ENCODE results near the gene ZNF217. TPM values are rescaled to one million over a fixed set of nuclear protein-coding genes. Genes with fewer than 3 reads are reported as not detected.
"Not testable (repeated sequence)": the region's sequence is repeated elsewhere in the genome, so short reads cannot be mapped to it uniquely, and the experiment has no call there.

The ZNF217 gene
- total RNA-seq, 2 donors from 2014 or later, result 18.4 to 22.7 TPM

GRCh38 chr20:53576195-53576580 lies 17.5 kb downstream of the ZNF217 start:
- intact Hi-C loops (cut with DNase I), result loop anchor here (5.0 to 10.0 kb wide), 4 partner anchors 296 to 479 kb away; no protein-coding TSS in a partner anchor
- DNase-seq (ENCODE audit: low spot score), result peak; percentile 74

- DNase-seq (ENCODE audit: low spot score), result peak; percentile 43
These were observed 18.0 kb downstream of the ZNF217 start for GRCh38 chr20:53575481-53576194.

GRCh38 chr20:53574819-53575218 lies 18.8 kb downstream of the ZNF217 start:
- intact Hi-C loops (cut with DNase I), result loop anchor here (5.0 to 10.0 kb wide), 4 partner anchors 297 to 480 kb away; no protein-coding TSS in a partner anchor
- no peak for DNase-seq (ENCODE audit: low spot score)

More at GRCh38 chr20:53575481-53576194, 18.0 kb downstream of the ZNF217 start:
- intact Hi-C loops (cut with DNase I), result loop anchor here (5.0 to 10.0 kb wide), 4 partner anchors 297 to 479 kb away; no protein-coding TSS in a partner anchor

GRCh38 chr20:53574259-53574789 lies 19.3 kb downstream of the ZNF217 start:
- intact Hi-C loops (cut with DNase I), result loop anchor here in 1 of 2 donors (10.0 kb wide), 1 partner anchor 480 kb away; no protein-coding TSS in a partner anchor
- no peak for DNase-seq (ENCODE audit: low spot score)

- peak; percentile 29 for DNase-seq (ENCODE audit: low spot score)
- intact Hi-C loops (cut with DNase I), result loop anchor here in 1 of 2 donors (10.0 kb wide), 1 partner anchor 483 kb away; no protein-coding TSS in a partner anchor
These were observed 21.9 kb downstream of the ZNF217 start for GRCh38 chr20:53571555-53572286.

GRCh38 chr20:53570446-53571276 lies 23.0 kb downstream of the ZNF217 start:
- intact Hi-C loops (cut with DNase I), result loop anchor here in 1 of 2 donors (10.0 kb wide), 1 partner anchor 484 kb away; no protein-coding TSS in a partner anchor
- DNase-seq (ENCODE audit: low spot score), result no peak

- no peak for DNase-seq (ENCODE audit: low spot score)
- intact Hi-C loops (cut with DNase I), result loop anchor here in 1 of 2 donors (10.0 kb wide), 1 partner anchor 485 kb away; no protein-coding TSS in a partner anchor
These were observed 23.9 kb downstream of the ZNF217 start for GRCh38 chr20:53569606-53570307.

- DNase-seq (ENCODE audit: low spot score), result no peak
- intact Hi-C loops (cut with DNase I), result no loop called here
These were observed 24.6 kb downstream of the ZNF217 start for GRCh38 chr20:53569005-53569404.

GRCh38 chr20:53568351-53568750 lies 25.3 kb downstream of the ZNF217 start:
- DNase-seq (ENCODE audit: low spot score), result no peak
- intact Hi-C loops (cut with DNase I), result no loop called here

- no peak for DNase-seq (ENCODE audit: low spot score)
- intact Hi-C loops (cut with DNase I), result no loop called here
These were observed 26.2 kb downstream of the ZNF217 start for GRCh38 chr20:53567379-53567917.

- intact Hi-C loops (cut with DNase I); DNase-seq (ENCODE audit: low spot score): not testable (repeated sequence)
These were observed 27.0 kb downstream of the ZNF217 start for GRCh38 chr20:53566623-53567022.

GRCh38 chr20:53565254-53565653 lies 28.4 kb downstream of the ZNF217 start:
- no peak for DNase-seq (ENCODE audit: low spot score)

GRCh38 chr20:53562104-53562764 lies 31.4 kb downstream of the ZNF217 start:
- DNase-seq (ENCODE audit: low spot score); intact Hi-C loops (cut with DNase I): not testable (repeated sequence)

More at GRCh38 chr20:53565254-53565653, 28.4 kb downstream of the ZNF217 start:
- intact Hi-C loops (cut with DNase I), result no loop called here

GRCh38 chr20:53561505-53561904 lies 32.1 kb downstream of the ZNF217 start:
- DNase-seq (ENCODE audit: low spot score), result no peak
- intact Hi-C loops (cut with DNase I), result no loop called here

- no peak for DNase-seq (ENCODE audit: low spot score)
- intact Hi-C loops (cut with DNase I), result no loop called here
These were observed 33.8 kb downstream of the ZNF217 start for GRCh38 chr20:53559816-53560215.

GRCh38 chr20:53557130-53557529 lies 36.5 kb downstream of the ZNF217 start:
- intact Hi-C loops (cut with DNase I), result no loop called here
- peak; percentile 7 for DNase-seq (ENCODE audit: low spot score)

- intact Hi-C loops (cut with DNase I), result no loop called here
- no peak for DNase-seq (ENCODE audit: low spot score)
These were observed 37.3 kb downstream of the ZNF217 start for GRCh38 chr20:53556267-53556897.
